Ectodermal cell (in vitro differentiated cells): ENCODE results near the gene KLF1.
"Not testable (repeated sequence)": the region's sequence is repeated elsewhere in the genome, so short reads cannot be mapped to it uniquely, and the experiment has no call there.

Experiments
- H3K27ac ChIP-seq: 2 replicates; pipeline ENCODE4 v1.7.0; 2013; ENCODE audit warnings: mild to moderate bottlenecking, low read depth, low read length; ENCODE audit not compliant: insufficient read depth, poor library complexity, severe bottlenecking
- H3K27me3 ChIP-seq: 2 replicates; pipeline ENCODE4 v1.7.0; 2013; ENCODE audit warnings: mild to moderate bottlenecking, low read length; ENCODE audit not compliant: insufficient read depth, control insufficient read depth, poor library complexity, severe bottlenecking
- H3K36me3 ChIP-seq: one replicate; pipeline ENCODE4 v1.7.0; 2013; ENCODE audit warnings: low read length; ENCODE audit not compliant: control insufficient read depth, insufficient read depth
- H3K4me1 ChIP-seq: one replicate; pipeline ENCODE4 v1.7.0; 2013; ENCODE audit warnings: low read length; ENCODE audit not compliant: control insufficient read depth, insufficient read depth
- H3K4me3 ChIP-seq: 2 replicates; pipeline ENCODE4 v1.7.0; 2013; ENCODE audit warnings: low read depth, low read length, control low read depth; ENCODE audit not compliant: insufficient read depth
- H3K9me3 ChIP-seq: 2 replicates; pipeline ENCODE4 v1.7.0; 2013; ENCODE audit warnings: mild to moderate bottlenecking, low read length, moderate library complexity; ENCODE audit not compliant: control insufficient read depth
- WGBS, 2 experiments: methylation state at CpG; one replicate each; pipeline ENCODE4 v1.1.7; 2013; ENCODE audit warnings: missing lambda C conversion rate in 2 of 2; 5-methylcytosine and 5-hydroxymethylcytosine counted together

Gene KLF1

DNA sequence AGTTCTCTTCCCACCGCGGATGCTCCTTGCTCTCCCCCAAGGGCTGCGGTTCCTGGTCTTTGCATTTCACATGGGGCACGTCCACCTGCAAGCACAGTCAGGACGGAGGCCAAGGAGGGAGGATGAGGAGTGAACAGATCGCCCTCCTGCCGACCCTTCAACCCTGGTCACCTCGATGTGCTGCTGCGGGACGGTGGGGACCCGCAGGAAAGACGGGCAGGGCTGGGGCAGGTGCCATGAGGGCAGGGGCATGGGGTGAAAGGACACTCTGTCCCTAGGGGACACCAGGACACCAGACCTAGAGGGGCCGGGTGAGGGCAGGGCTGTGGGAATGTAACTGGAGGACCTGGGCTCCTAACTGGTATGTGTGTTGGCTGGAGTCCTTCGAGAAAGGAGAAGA lies 31.3 kb upstream of the KLF1 start:
- Histone ChIP-seq H3K9me3 (no peaks in the 10 kb centered on the region), H3K27ac (no peak overlapping the region), H3K36me3 (peaks cover 11% of the 10 kb centered on the region), H3K4me3 (no peak overlapping the region), H3K27me3 (peaks cover 10% of the 10 kb centered on the region), H3K4me1 (peaks cover 4% of the 10 kb centered on the region)
- 94 to 95% methylated on average over 14 of the region's 14 CpGs for WGBS, 2 experiments

- 83 to 89% methylated on average over 4 of the region's 4 CpGs for WGBS, 2 experiments
- not testable (repeated sequence) for H3K36me3 ChIP-seq, H3K27ac ChIP-seq, H3K9me3 ChIP-seq, H3K4me3 ChIP-seq
- H3K4me1 ChIP-seq = peaks cover 14% of the 10 kb centered on the region
- H3K27me3 ChIP-seq = peaks cover 10% of the 10 kb centered on the region
Measured at GRCh38 chr19:12915860-12916259, 28.9 kb upstream of the KLF1 start.

GRCh38 chr19:12913851-12914690 lies 27.1 kb upstream of the KLF1 start:
- no peak overlapping the region for H3K4me3 ChIP-seq
- no peaks in the 10 kb centered on the region for H3K36me3 ChIP-seq
- no peaks in the 10 kb centered on the region for H3K9me3 ChIP-seq
- H3K27ac ChIP-seq = no peak overlapping the region
- WGBS, 2 experiments = 92 to 95% methylated on average over 12 of the region's 12 CpGs
- peaks cover 10% of the 10 kb centered on the region for H3K27me3 ChIP-seq
- H3K4me1 ChIP-seq = peaks cover 15% of the 10 kb centered on the region

GRCh38 chr19:12913011-12913561 lies 26.1 kb upstream of the KLF1 start:
- H3K4me1 ChIP-seq = peaks cover 18% of the 10 kb centered on the region
- no peaks in the 10 kb centered on the region for H3K36me3 ChIP-seq
- 57 to 61% methylated on average over 22 of the region's 22 CpGs for WGBS, 2 experiments
- H3K9me3 ChIP-seq = no peaks in the 10 kb centered on the region
- H3K27ac ChIP-seq = peak overlapping the region; percentile 30
- H3K4me3 ChIP-seq = no peak overlapping the region
- peaks cover 1% of the 10 kb centered on the region for H3K27me3 ChIP-seq

DNA sequence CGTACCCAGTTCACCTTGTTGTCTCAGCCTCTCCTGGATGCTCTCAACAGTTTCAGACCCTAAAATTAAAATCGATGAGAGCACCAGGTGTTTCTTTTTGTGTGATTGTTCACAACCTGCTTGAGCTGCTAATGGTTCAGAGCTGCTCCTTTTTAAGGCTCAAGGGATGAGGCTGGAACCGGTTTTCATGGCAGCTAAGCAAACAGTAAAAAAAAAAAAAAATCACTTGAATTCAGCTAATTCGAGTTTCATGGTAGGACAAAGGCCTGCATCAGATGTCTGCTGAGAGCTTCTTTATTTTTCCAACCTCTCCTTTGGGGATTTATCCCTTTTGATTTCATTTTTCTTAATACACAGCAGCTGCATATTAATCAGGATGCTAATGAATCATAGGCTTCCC lies 25.6 kb upstream of the KLF1 start:
- Histone ChIP-seq H3K4me1 (peaks cover 18% of the 10 kb centered on the region), H3K27ac (peak overlapping the region; percentile 30), H3K36me3 (no peaks in the 10 kb centered on the region), H3K4me3 (no peak overlapping the region), H3K9me3 (no peaks in the 10 kb centered on the region), H3K27me3 (no peaks in the 10 kb centered on the region)
- 72 to 76% methylated on average over 4 of the region's 4 CpGs for WGBS, 2 experiments

DNA sequence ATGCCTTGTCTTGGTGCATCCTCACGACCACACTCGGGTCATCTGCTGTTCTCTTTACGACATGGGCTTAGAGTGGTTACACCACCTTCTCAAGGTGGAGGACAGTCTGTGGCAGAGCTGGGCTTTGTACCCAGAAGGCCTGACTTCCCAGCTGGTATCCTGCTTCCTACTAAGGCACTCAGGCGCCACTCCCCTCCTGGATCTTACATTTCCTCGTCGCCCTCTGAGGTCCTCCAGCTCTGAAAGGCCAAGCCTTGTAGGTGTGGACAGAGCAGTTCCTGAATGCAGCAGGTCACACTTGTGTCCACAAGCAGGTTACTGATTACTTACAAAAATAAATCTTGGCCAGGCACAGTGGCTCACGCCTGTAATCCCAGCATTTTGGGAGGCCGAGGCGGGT lies 20.2 kb upstream of the KLF1 start:
- 89 to 95% methylated on average over 9 of the region's 9 CpGs for WGBS, 2 experiments
- Histone ChIP-seq H3K9me3 (no peaks in the 10 kb centered on the region), H3K27ac (no peak overlapping the region), H3K4me3 (no peak overlapping the region), H3K4me1 (peaks cover 4% of the 10 kb centered on the region), H3K36me3 (no peaks in the 10 kb centered on the region), H3K27me3 (no peaks in the 10 kb centered on the region)

GRCh38 chr19:12899891-12900518 lies 13.0 kb upstream of the KLF1 start:
- no peak overlapping the region for H3K27ac ChIP-seq
- no peak overlapping the region for H3K4me3 ChIP-seq
- H3K27me3 ChIP-seq = no peaks in the 10 kb centered on the region
- no peaks in the 10 kb centered on the region for H3K9me3 ChIP-seq
- H3K36me3 ChIP-seq = peaks cover 6% of the 10 kb centered on the region
- H3K4me1 ChIP-seq = no peaks in the 10 kb centered on the region
- WGBS, 2 experiments = 93 to 95% methylated on average over 10 of the region's 10 CpGs

GRCh38 chr19:12896460-12896859 lies 9.5 kb upstream of the KLF1 start:
- Histone ChIP-seq H3K36me3 (peaks cover 6% of the 10 kb centered on the region), H3K4me3 (no peak overlapping the region), H3K4me1 (peaks cover 6% of the 10 kb centered on the region), H3K9me3 (no peaks in the 10 kb centered on the region), H3K27ac (no peak overlapping the region), H3K27me3 (no peaks in the 10 kb centered on the region)
- WGBS, 2 experiments = 94 to 96% methylated on average over 17 of the region's 17 CpGs

DNA sequence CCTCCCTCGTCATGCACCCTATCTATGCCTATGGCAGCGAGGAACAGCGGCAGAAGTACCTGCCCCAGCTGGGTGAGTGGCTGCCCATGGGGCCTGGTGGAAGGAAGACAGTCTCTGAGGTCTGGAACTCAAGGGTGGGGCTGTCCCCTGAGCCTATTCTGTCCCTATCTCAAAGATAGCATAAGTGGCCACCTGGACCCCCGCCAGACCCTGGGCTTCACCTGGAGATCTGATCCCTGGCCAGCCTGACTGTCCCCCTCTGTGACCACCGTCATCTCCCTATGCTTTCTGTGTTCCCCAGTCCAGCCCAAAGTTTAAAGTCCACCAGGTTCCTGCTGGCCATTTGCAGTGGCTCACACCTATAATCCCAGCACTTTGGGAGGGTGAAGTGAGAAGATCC lies 6.6 kb upstream of the KLF1 start:
- Histone ChIP-seq H3K4me1 (peaks cover 6% of the 10 kb centered on the region), H3K4me3 (no peak overlapping the region), H3K36me3 (peaks cover 6% of the 10 kb centered on the region), H3K27ac (no peak overlapping the region), H3K27me3 (peaks cover 3% of the 10 kb centered on the region), H3K9me3 (no peaks in the 10 kb centered on the region)
- 94 to 97% methylated on average over 5 of the region's 5 CpGs for WGBS, 2 experiments

DNA sequence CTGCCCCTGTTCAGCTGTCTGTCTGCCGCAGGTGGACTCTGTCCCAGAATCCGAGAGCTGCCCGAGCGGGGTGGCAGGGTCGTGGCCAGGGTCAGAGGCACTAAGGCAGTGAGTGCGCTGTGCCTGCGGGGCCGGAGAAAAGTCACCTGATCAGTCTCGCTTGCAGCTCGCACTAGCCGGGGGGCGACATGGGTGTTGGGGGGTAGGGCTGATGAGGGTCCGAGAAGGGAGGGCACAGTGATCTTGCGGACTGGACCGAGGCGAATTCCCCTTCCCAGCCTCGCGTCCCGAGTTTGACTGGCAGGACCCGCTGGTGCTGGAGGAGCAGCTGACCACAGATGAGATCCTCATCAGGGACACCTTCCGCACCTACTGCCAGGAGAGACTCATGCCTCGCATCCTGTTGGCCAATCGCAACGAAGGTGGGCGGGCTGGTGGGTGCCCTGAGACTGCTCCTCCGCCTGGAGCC lies 4.6 kb upstream of the KLF1 start:
- Histone ChIP-seq H3K4me3 (peak overlapping the region; percentile 65), H3K27ac (no peak overlapping the region), H3K36me3 (no peaks in the 10 kb centered on the region), H3K9me3 (no peaks in the 10 kb centered on the region), H3K27me3 (peaks cover 23% of the 10 kb centered on the region), H3K4me1 (peaks cover 6% of the 10 kb centered on the region)
- WGBS, 2 experiments = 10 to 11% methylated on average over 26 of the region's 26 CpGs
